Putamen (tissue), 1 donor: Measurements from ENCODE around the gene SLC45A3.
"Not testable (repeated sequence)": the region's sequence is repeated elsewhere in the genome, so short reads cannot be mapped to it uniquely, and the experiment has no call there.

Source experiments
- DNase-seq: peaks from one replicate; pipeline ENCODE4 v3.0.0-alpha.2; 2016; ENCODE audit warnings: low spot score

SLC45A3 gene

GRCh38 chr1:205680073-205680851, at the start of gene SLC45A3:
Gene SLC45A3 (minus strand): TSS chr1:205680509. CDS start chr1:205664656, 15,853 bp downstream.
- peak; percentile 72 for DNase-seq

GRCh38 chr1:205726619-205727125, 46.4 kb upstream of the SLC45A3 start:
- no peak for DNase-seq

- no peak for DNase-seq
Observed at GRCh38 chr1:205725514-205725913, 45.2 kb upstream of the SLC45A3 start.

- not testable (repeated sequence) for DNase-seq
Observed at GRCh38 chr1:205720740-205721139, 40.4 kb upstream of the SLC45A3 start.

- no peak for DNase-seq
Observed at GRCh38 chr1:205719762-205720161, 39.5 kb upstream of the SLC45A3 start.

GRCh38 chr1:205719015-205719414, 38.7 kb upstream of the SLC45A3 start:
- no peak for DNase-seq

GRCh38 chr1:205716371-205717132, 36.2 kb upstream of the SLC45A3 start:
- no peak for DNase-seq

GRCh38 chr1:205715628-205716027, 35.3 kb upstream of the SLC45A3 start:
- DNase-seq: no peak

- no peak for DNase-seq
Observed at GRCh38 chr1:205714906-205715246, 34.6 kb upstream of the SLC45A3 start.

GRCh38 chr1:205714190-205714905, 34.0 kb upstream of the SLC45A3 start:
- no peak for DNase-seq

- peak; percentile 80 for DNase-seq
Observed at GRCh38 chr1:205711105-205712048, 31.1 kb upstream of the SLC45A3 start.

- DNase-seq: no peak
Observed at GRCh38 chr1:205710201-205711062, 30.1 kb upstream of the SLC45A3 start.

- no peak for DNase-seq
Observed at GRCh38 chr1:205709640-205710039, 29.3 kb upstream of the SLC45A3 start.

GRCh38 chr1:205709059-205709398, 28.7 kb upstream of the SLC45A3 start:
- no peak for DNase-seq

GRCh38 chr1:205706601-205707502, 26.5 kb upstream of the SLC45A3 start:
- DNase-seq: no peak

- DNase-seq: no peak
Observed at GRCh38 chr1:205704903-205705302, 24.6 kb upstream of the SLC45A3 start.

- no peak for DNase-seq
Observed at GRCh38 chr1:205703072-205703471, 22.8 kb upstream of the SLC45A3 start.

- DNase-seq: no peak
Observed at GRCh38 chr1:205701891-205702290, 21.6 kb upstream of the SLC45A3 start.

GRCh38 chr1:205701420-205701819, 21.1 kb upstream of the SLC45A3 start:
- DNase-seq: no peak
